Inflammatory macrophage treated with lipopolysaccharide for 1 hour (primary cell): ENCODE results near the gene BICC1.

Experiments used
- DNase-seq, 2 donors: peaks; one replicate each; pipeline ENCODE4 v3.0.0-alpha.2; 2020 to 2022

The BICC1 gene

GRCh38 chr10:58516671-58517070, 4.0 kb downstream of the BICC1 start:
- no peak for DNase-seq

- no peak for DNase-seq
These were observed 4.4 kb downstream of the BICC1 start for GRCh38 chr10:58517081-58517480.

GRCh38 chr10:58517491-58518355, 5.1 kb downstream of the BICC1 start:
- no peak for DNase-seq

GRCh38 chr10:58518775-58519174, 6.1 kb downstream of the BICC1 start:
- no peak for DNase-seq

- DNase-seq: no peak
These were observed 16.5 kb downstream of the BICC1 start for GRCh38 chr10:58529077-58529728.

- DNase-seq: peak; percentile 52 to 96
These were observed 18.5 kb downstream of the BICC1 start for GRCh38 chr10:58531084-58531695.

- no peak for DNase-seq
These were observed 22.6 kb downstream of the BICC1 start for GRCh38 chr10:58535311-58535710.

GRCh38 chr10:58543141-58543540, 30.5 kb downstream of the BICC1 start:
- DNase-seq: peak; percentile 11 to 18

GRCh38 chr10:58544135-58544534, 31.5 kb downstream of the BICC1 start:
- no peak for DNase-seq

- no peak for DNase-seq
These were observed 32.8 kb downstream of the BICC1 start for GRCh38 chr10:58545427-58545826.

GRCh38 chr10:58546137-58546536, 33.5 kb downstream of the BICC1 start:
- no peak for DNase-seq

GRCh38 chr10:58546722-58547445, 34.2 kb downstream of the BICC1 start:
- DNase-seq: no peak

- no peak for DNase-seq
These were observed 35.3 kb downstream of the BICC1 start for GRCh38 chr10:58547963-58548362.

GRCh38 chr10:58554316-58554715, 41.6 kb downstream of the BICC1 start:
- no peak for DNase-seq

- no peak for DNase-seq
These were observed 42.7 kb downstream of the BICC1 start for GRCh38 chr10:58555170-58555929.

- no peak for DNase-seq
These were observed 43.2 kb downstream of the BICC1 start for GRCh38 chr10:58555930-58556311.

GRCh38 chr10:58556516-58557165, 44.0 kb downstream of the BICC1 start:
- no peak for DNase-seq

GRCh38 chr10:58557714-58558113, 45.0 kb downstream of the BICC1 start:
- no peak for DNase-seq

- no peak for DNase-seq
These were observed 47.4 kb downstream of the BICC1 start for GRCh38 chr10:58560068-58560467.

GRCh38 chr10:58565271-58565670, 52.6 kb downstream of the BICC1 start:
- no peak for DNase-seq

GRCh38 chr10:58567652-58568051, 55.0 kb downstream of the BICC1 start:
- DNase-seq: no peak

GRCh38 chr10:58568428-58568935, 55.8 kb downstream of the BICC1 start:
- DNase-seq: no peak
